Keratinocyte (primary cell): ENCODE measurements around the gene CCDC92B. TPM values are rescaled to one million over a fixed set of nuclear protein-coding genes. Genes with fewer than 3 reads are reported as not detected.

Source experiments
- DNase-seq: peaks from one replicate; pipeline ENCODE4 v3.0.0-alpha.2; 2011; ENCODE audit warnings: low read depth, missing footprints, low spot score
- FAIRE-seq: peaks from 2 replicates; lab custom pipeline; 2011; peaks lifted over from hg19 to GRCh38; lab: Jason Lieb, UNC
- H2AFZ ChIP-seq: 2 replicates; pipeline ENCODE4 v1.6.0; 2012; ENCODE audit warnings: low read length, control low read depth, inconsistent platforms; ENCODE audit not compliant: control insufficient read depth
- H3K27ac ChIP-seq: 2 replicates; pipeline ENCODE4 v1.5.1; 2011; ENCODE audit warnings: low read length; ENCODE audit not compliant: control insufficient read depth, insufficient read depth
- H3K27me3 ChIP-seq: 3 replicates; pipeline ENCODE4 v1.6.0; 2011; ENCODE audit warnings: low read length; ENCODE audit not compliant: control insufficient read depth, insufficient read depth; ENCODE audit errors: extremely low read depth
- H3K36me3 ChIP-seq, 2 experiments: 2 replicates in 1 of 2; 3 replicates in 1 of 2; pipeline ENCODE4 v1.5.1; 2011; ENCODE audit warnings: low read length in 2 of 2, mild to moderate bottlenecking in 1 of 2; ENCODE audit not compliant: control insufficient read depth in 2 of 2, insufficient read depth in 2 of 2; ENCODE audit errors: extremely low read depth in 1 of 2
- H3K4me1 ChIP-seq: 3 replicates; pipeline ENCODE4 v1.5.1; 2011; ENCODE audit warnings: low read length; ENCODE audit not compliant: control insufficient read depth, insufficient read depth; ENCODE audit errors: extremely low read depth
- H3K4me2 ChIP-seq: 3 replicates; pipeline ENCODE4 v1.6.0; 2011; ENCODE audit warnings: low read depth, low read length; ENCODE audit not compliant: control insufficient read depth, insufficient read depth; ENCODE audit errors: extremely low read depth
- H3K4me3 ChIP-seq, 3 experiments: fragments of 200-600 bp in 1 of 3; sonication (generic) in 1 of 3; 2 replicates in 2 of 3; 3 replicates in 1 of 3; pipeline ENCODE4 v1.5.1; 2011 to 2016; ENCODE audit warnings: low read length in 3 of 3, mild to moderate bottlenecking in 3 of 3, control low read depth in 2 of 3, inconsistent platforms in 1 of 3, low read depth in 1 of 3, mixed read lengths in 1 of 3, mixed run types in 1 of 3, moderate library complexity in 1 of 3; ENCODE audit not compliant: control insufficient read depth in 2 of 3, insufficient read depth in 2 of 3; ENCODE audit errors: extremely low read depth in 1 of 3
- H3K79me2 ChIP-seq: 2 replicates; pipeline ENCODE4 v1.6.0; 2012; ENCODE audit warnings: low read length; ENCODE audit not compliant: control insufficient read depth, insufficient read depth
- H3K9ac ChIP-seq: 3 replicates; pipeline ENCODE4 v1.6.0; 2011; ENCODE audit warnings: low read length; ENCODE audit not compliant: control insufficient read depth, insufficient read depth; ENCODE audit errors: extremely low read depth
- H3K9me1 ChIP-seq: 3 replicates; pipeline ENCODE4 v1.6.0; 2011; ENCODE audit warnings: low read length; ENCODE audit not compliant: control insufficient read depth, insufficient read depth; ENCODE audit errors: extremely low read depth
- H3K9me3 ChIP-seq: 2 replicates; pipeline ENCODE4 v1.5.1; 2012; ENCODE audit warnings: low read depth, low read length; ENCODE audit not compliant: control insufficient read depth
- H4K20me1 ChIP-seq: 3 replicates; pipeline ENCODE4 v1.6.0; 2011; ENCODE audit warnings: low read length; ENCODE audit not compliant: control insufficient read depth, insufficient read depth; ENCODE audit errors: extremely low read depth
- EZH2 ChIP-seq: IDR thresholded peaks from one replicate; pipeline ENCODE4 v1.6.1; 2012; ENCODE audit warnings: inconsistent platforms, mild to moderate bottlenecking, low read length, moderate library complexity
- dilution Hi-C: fragments of 300-500 bp; cut with MboI; formaldehyde crosslinking; loops from one replicate; pipeline ENCODE4 v1.7.0; 2020; ENCODE audit warnings: low sequenced_read_pairs; ENCODE audit not compliant: extremely low pct_ligation_motif_present
- polyA plus RNA-seq, 5 experiments: library from polyadenylated mRNA; depleted of rRNA in 3 of 5; stranded (reverse) in 3 of 5; stranded (forward) in 1 of 5; unstranded in 1 of 5; fragments of >200 nt; gene quantifications; 1 replicate in 1 of 5; 2 replicates in 3 of 5; 3 replicates in 1 of 5; pipeline versions ENCODE4 v1.2.1 to v1.2.3, GENCODE V29; 2011 to 2012; ENCODE audit warnings: missing spikeins in 2 of 5, low read depth in 1 of 5, low replicate concordance in 1 of 5
- TF ChIP-seq, protein P1 (sequence below), 3 experiments: IDR thresholded peaks in 1 of 3; conservative IDR thresholded peaks in 1 of 3; optimal IDR thresholded peaks in 1 of 3; 2 replicates in 2 of 3; 3 replicates in 1 of 3; pipeline versions ENCODE3 to v1.5.1; 2011; ENCODE audit warnings: low read length in 3 of 3, mild to moderate bottlenecking in 3 of 3, moderate library complexity in 2 of 3, control low read depth in 1 of 3, inconsistent platforms in 1 of 3; ENCODE audit not compliant: insufficient read depth in 2 of 3; ENCODE audit errors: extremely low read depth in 1 of 3

The CCDC92B gene
- polyA plus RNA-seq, 1 donor (not counting 4 experiments of a cell fraction or from before 2014, with no cell fraction given) = not detected

DNA sequence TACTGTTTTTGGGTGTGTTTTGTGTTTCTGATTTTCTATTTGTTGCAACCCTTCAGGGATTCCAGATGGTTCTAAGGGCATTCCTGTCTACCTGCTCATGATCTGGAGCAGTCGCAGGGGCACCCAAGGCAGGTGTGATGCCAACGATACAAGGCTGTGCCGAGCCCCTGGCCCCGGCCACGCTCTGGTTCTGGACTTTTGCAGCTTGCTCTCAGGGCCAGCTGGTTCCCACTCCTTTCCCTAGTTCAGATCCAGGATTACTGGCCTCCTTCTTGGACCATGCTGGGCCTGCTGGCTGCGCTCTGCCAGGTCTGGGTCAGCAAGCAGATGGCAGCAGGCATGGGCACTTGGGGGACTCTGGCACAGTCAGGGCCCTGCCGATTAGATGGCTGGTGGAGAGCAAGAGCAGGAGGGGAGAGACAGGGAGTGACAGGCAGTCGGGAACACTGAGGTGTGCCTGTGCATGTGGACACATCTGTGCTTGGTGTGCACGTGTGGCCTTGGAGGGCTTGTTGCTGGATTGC lies 31.5 kb upstream of the CCDC92B start:
- TF ChIP-seq, protein P1, sequence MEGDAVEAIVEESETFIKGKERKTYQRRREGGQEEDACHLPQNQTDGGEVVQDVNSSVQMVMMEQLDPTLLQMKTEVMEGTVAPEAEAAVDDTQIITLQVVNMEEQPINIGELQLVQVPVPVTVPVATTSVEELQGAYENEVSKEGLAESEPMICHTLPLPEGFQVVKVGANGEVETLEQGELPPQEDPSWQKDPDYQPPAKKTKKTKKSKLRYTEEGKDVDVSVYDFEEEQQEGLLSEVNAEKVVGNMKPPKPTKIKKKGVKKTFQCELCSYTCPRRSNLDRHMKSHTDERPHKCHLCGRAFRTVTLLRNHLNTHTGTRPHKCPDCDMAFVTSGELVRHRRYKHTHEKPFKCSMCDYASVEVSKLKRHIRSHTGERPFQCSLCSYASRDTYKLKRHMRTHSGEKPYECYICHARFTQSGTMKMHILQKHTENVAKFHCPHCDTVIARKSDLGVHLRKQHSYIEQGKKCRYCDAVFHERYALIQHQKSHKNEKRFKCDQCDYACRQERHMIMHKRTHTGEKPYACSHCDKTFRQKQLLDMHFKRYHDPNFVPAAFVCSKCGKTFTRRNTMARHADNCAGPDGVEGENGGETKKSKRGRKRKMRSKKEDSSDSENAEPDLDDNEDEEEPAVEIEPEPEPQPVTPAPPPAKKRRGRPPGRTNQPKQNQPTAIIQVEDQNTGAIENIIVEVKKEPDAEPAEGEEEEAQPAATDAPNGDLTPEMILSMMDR (optimal IDR thresholded peaks at IDR 0.05 in 1 of 3, IDR thresholded peaks at IDR 0.05 in 1 of 3, conservative IDR thresholded peaks at IDR 0.05 in 1 of 3; ENCODE audit: extremely low read depth in 1 of 3, insufficient read depth in 2 of 3, low read length in 3 of 3) = no peak
- TF ChIP-seq EZH2 = no peak
- Histone ChIP-seq H3K79me2 (no peaks in the 10 kb centered on the region), H3K9ac (no peak overlapping the region), H3K9me3 (no peaks in the 10 kb centered on the region), H3K9me1 (no peaks in the 10 kb centered on the region), H2AFZ (no peak overlapping the region), H3K27me3 (peaks cover 30% of the 10 kb centered on the region), H3K27ac (no peak overlapping the region), H3K4me1 (peaks cover 3% of the 10 kb centered on the region), H4K20me1 (no peaks in the 10 kb centered on the region), H3K4me3 (no peak overlapping the region), H3K36me3 (no peaks in the 10 kb centered on the region), H3K4me2 (no peak overlapping the region)
- FAIRE-seq (no peak), DNase-seq (no peak)
- dilution Hi-C loops = no loop called here

DNA sequence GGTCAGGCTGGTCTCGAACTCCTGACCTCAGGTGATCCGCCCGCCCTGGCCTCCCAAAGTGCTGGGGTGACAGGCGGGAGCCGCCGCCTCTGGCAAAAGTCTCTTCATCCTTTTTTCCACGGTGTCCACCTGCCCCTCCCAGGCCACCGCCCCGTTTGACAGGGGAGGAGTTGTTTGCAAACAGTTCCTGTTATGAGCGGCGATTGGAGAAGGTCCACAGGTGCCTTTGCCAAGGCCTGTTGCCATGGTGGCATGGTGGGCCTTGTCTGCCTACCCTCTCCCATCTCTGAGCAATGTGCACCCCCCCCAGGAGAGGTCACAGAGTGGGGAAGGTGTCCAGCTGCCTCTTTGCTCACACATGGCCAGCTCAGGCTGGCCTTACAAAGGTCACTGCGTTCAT lies 30.8 kb upstream of the CCDC92B start:
- no peak overlapping the region for H3K4me3 ChIP-seq
- TF ChIP-seq, protein P1 (optimal IDR thresholded peaks at IDR 0.05 in 1 of 3, IDR thresholded peaks at IDR 0.05 in 1 of 3, conservative IDR thresholded peaks at IDR 0.05 in 1 of 3; ENCODE audit: extremely low read depth in 1 of 3, insufficient read depth in 2 of 3, low read length in 3 of 3) = no peak
- TF ChIP-seq EZH2 = no peak
- H3K27me3 ChIP-seq = peaks cover 36% of the 10 kb centered on the region
- H3K27ac ChIP-seq = no peak overlapping the region
- no peak overlapping the region for H2AFZ ChIP-seq
- no peaks in the 10 kb centered on the region for H4K20me1 ChIP-seq
- H3K9me1 ChIP-seq = no peaks in the 10 kb centered on the region
- H3K79me2 ChIP-seq = no peaks in the 10 kb centered on the region
- FAIRE-seq (no peak), DNase-seq (no peak)
- dilution Hi-C loops = no loop called here
- no peak overlapping the region for H3K9ac ChIP-seq
- H3K4me2 ChIP-seq = no peak overlapping the region
- peaks cover 3% of the 10 kb centered on the region for H3K4me1 ChIP-seq
- no peaks in the 10 kb centered on the region for H3K9me3 ChIP-seq
- H3K36me3 ChIP-seq = no peaks in the 10 kb centered on the region
